ENCODE data around the gene FFAR3. TPM values are rescaled to one million over a fixed set of nuclear protein-coding genes. Genes with fewer than 3 reads are reported as not detected.

Gene FFAR3
- total and polyA plus RNA-seq, 2 donors (not counting 1 experiment from before 2014, with no cell fraction given) = not detected

DNA sequence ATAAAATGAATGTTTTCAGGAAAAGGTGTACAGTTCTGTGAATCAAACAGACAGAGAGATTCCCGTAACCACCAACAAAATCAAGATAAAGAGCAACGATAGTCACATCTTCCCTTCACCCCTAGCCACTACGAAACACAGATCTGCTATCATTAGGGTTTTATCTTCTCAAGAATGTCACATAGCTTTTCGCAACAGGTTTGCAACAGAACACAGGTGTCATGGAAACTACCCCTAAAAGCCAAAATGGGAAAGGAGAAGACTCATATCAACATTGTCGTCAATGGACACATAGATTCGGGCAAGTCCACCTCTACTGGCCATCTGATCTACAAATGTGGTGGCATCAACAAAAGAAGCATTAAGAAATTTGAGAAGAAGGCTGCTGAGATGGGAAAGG lies 23.7 kb downstream of the FFAR3 start:
- H2AFZ ChIP-seq (ENCODE audit: low read length) = no peak overlapping the region
- H3K79me2 ChIP-seq (ENCODE audit: control insufficient read depth, insufficient read depth, low read length) = no peaks in the 10 kb centered on the region
- no peak overlapping the region for H3K9ac ChIP-seq (ENCODE audit: insufficient read depth, low read length)
- no peak overlapping the region for H3K4me3 ChIP-seq (replicated peaks in 1 of 4; ENCODE audit: control extremely low read depth in 1 of 4, insufficient read depth in 1 of 4, low read depth in 3 of 4, low read length in 4 of 4)
- no peak overlapping the region for H3K27ac ChIP-seq (ENCODE audit: insufficient read depth, low read length)
- H3K4me1 ChIP-seq (ENCODE audit: control insufficient read depth, extremely low read depth, insufficient read depth, low read length) = no peaks in the 10 kb centered on the region
- no peak overlapping the region for H3K4me2 ChIP-seq (ENCODE audit: extremely low read depth, insufficient read depth, low read length)
- no peaks in the 10 kb centered on the region for H4K20me1 ChIP-seq (ENCODE audit: control insufficient read depth, extremely low read depth, insufficient read depth, low read length)
- no peaks in the 10 kb centered on the region for H3K9me3 ChIP-seq (ENCODE audit: control insufficient read depth, insufficient read depth, low read depth, low read length)
- TF ChIP-seq CTCF (conservative IDR thresholded peaks at IDR 0.05 in 1 of 2, IDR thresholded peaks at IDR 0.05 in 1 of 2; ENCODE audit: low read depth in 1 of 2, low read length in 2 of 2) (no peak), EZH2 (IDR thresholded peaks at IDR 0.05; ENCODE audit: low read length, missing control alignments) (no peak)
- no peaks in the 10 kb centered on the region for H3K27me3 ChIP-seq (ENCODE audit: control insufficient read depth, insufficient read depth, low read length)
- H3K36me3 ChIP-seq (ENCODE audit: control insufficient read depth, insufficient read depth, low read length) = no peaks in the 10 kb centered on the region
- no peak for DNase-seq (ENCODE audit: low read depth in 2 of 2)

GRCh38 chr19:35383536-35383935 lies 25.3 kb downstream of the FFAR3 start:
- Histone ChIP-seq H4K20me1 (ENCODE audit: control insufficient read depth, extremely low read depth, insufficient read depth, low read length) (no peaks in the 10 kb centered on the region), H3K9me3 (ENCODE audit: control insufficient read depth, insufficient read depth, low read depth, low read length) (no peaks in the 10 kb centered on the region), H3K79me2 (ENCODE audit: control insufficient read depth, insufficient read depth, low read length) (no peaks in the 10 kb centered on the region), H2AFZ (ENCODE audit: low read length) (no peak overlapping the region), H3K4me1 (ENCODE audit: control insufficient read depth, extremely low read depth, insufficient read depth, low read length) (no peaks in the 10 kb centered on the region), H3K4me2 (ENCODE audit: extremely low read depth, insufficient read depth, low read length) (no peak overlapping the region), H3K4me3 (replicated peaks in 1 of 4; ENCODE audit: control extremely low read depth in 1 of 4, insufficient read depth in 1 of 4, low read depth in 3 of 4, low read length in 4 of 4) (no peak overlapping the region), H3K27me3 (ENCODE audit: control insufficient read depth, insufficient read depth, low read length) (no peaks in the 10 kb centered on the region), H3K9ac (ENCODE audit: insufficient read depth, low read length) (no peak overlapping the region), H3K36me3 (ENCODE audit: control insufficient read depth, insufficient read depth, low read length) (no peaks in the 10 kb centered on the region), H3K27ac (ENCODE audit: insufficient read depth, low read length) (no peak overlapping the region)
- TF ChIP-seq CTCF (conservative IDR thresholded peaks at IDR 0.05 in 1 of 2, IDR thresholded peaks at IDR 0.05 in 1 of 2; ENCODE audit: low read depth in 1 of 2, low read length in 2 of 2) (no peak), EZH2 (IDR thresholded peaks at IDR 0.05; ENCODE audit: low read length, missing control alignments) (no peak)
- DNase-seq (ENCODE audit: low read depth in 2 of 2) = no peak

DNA sequence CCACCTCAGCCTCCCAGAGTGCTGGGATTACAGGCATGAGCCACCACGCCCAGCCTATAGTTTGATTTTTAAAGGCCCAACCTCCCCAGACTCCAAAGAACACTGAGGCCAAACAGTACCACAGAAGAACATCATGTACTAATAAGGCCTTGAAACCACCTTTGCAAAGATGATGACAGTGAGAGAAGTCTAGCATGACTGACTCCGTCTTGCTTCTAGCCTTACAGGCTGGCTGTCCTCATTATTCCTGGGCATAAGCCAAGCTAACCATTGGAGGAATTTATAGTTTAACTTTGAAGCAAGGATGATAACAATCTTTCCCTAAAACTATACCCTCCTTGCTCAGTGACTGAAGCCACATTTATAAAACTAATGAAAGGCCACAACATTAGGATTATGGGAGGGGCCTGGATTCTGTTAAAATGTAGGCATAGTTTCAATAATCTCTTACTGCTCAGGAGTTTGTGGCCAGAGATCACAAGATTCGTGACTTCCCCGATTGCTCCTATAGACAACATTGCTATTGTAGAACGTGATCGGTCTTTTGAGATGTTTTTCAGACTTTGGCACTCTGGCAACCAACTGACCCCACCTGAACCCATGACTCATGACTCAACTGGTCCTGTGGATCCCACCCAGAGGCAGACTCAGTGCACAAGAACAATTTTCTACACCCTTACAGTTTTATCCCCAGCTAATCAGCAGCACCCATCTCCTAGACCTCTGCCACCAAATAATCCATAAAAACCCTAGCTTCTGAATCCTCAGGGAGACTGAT lies 30.2 kb downstream of the FFAR3 start:
- no peak overlapping the region for H3K4me2 ChIP-seq (ENCODE audit: extremely low read depth, insufficient read depth, low read length)
- no peaks in the 10 kb centered on the region for H4K20me1 ChIP-seq (ENCODE audit: control insufficient read depth, extremely low read depth, insufficient read depth, low read length)
- no peak overlapping the region for H3K4me3 ChIP-seq (replicated peaks in 1 of 4; ENCODE audit: control extremely low read depth in 1 of 4, insufficient read depth in 1 of 4, low read depth in 3 of 4, low read length in 4 of 4)
- no peaks in the 10 kb centered on the region for H3K36me3 ChIP-seq (ENCODE audit: control insufficient read depth, insufficient read depth, low read length)
- H3K79me2 ChIP-seq (ENCODE audit: control insufficient read depth, insufficient read depth, low read length) = no peaks in the 10 kb centered on the region
- no peak overlapping the region for H2AFZ ChIP-seq (ENCODE audit: low read length)
- H3K4me1 ChIP-seq (ENCODE audit: control insufficient read depth, extremely low read depth, insufficient read depth, low read length) = no peaks in the 10 kb centered on the region
- H3K9ac ChIP-seq (ENCODE audit: insufficient read depth, low read length) = no peak overlapping the region
- DNase-seq (ENCODE audit: low read depth in 2 of 2) = no peak
- H3K9me3 ChIP-seq (ENCODE audit: control insufficient read depth, insufficient read depth, low read depth, low read length) = no peaks in the 10 kb centered on the region
- no peaks in the 10 kb centered on the region for H3K27me3 ChIP-seq (ENCODE audit: control insufficient read depth, insufficient read depth, low read length)
- H3K27ac ChIP-seq (ENCODE audit: insufficient read depth, low read length) = no peak overlapping the region
- TF ChIP-seq EZH2 (IDR thresholded peaks at IDR 0.05; ENCODE audit: low read length, missing control alignments) = no peak
- no peak for TF ChIP-seq CTCF (conservative IDR thresholded peaks at IDR 0.05 in 1 of 2, IDR thresholded peaks at IDR 0.05 in 1 of 2; ENCODE audit: low read depth in 1 of 2, low read length in 2 of 2)
